ENCODE measurements around the gene ADCY2.

The ADCY2 gene

DNA sequence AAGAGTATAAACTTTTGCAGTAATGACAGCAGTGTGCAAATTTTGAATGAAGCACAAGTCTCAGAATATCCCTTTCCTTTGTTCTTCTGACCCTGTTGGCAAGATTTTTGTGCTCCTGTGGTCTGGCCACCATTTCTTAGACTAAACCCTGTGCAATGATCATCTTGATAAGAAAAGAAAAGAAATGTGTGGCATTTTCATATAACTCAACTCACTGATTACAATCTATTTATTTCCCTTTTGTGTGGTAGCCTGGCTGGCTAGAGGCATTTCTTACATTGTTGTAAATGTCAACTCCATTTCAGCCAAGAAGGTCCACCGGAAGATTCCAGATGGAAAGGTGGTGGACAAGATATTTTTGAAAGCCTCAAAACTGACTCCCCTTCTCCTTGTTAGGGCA lies 41.9 kb downstream of the ADCY2 start:
- no peak for DNase-seq (ENCODE audit: low read depth in 2 of 2)

DNA sequence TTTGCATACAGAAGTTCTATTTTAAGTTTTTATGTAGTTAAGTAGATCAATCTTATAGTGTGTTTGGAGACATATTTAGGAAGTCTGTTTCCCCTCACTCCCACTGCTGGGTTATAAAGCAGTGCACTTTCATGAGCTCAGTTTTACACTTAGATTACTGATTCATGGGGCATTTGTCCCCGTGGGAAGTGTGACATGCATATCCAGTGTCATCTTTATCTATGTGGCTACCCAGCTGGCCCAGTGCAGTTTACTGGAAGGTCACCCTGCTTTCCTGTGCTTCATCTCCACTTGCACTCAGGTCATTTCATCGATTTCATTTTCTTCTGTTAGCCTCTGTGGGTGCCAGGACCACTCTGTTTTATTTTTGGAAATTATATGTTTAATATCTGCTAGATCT lies 49.1 kb downstream of the ADCY2 start:
- DNase-seq (ENCODE audit: low read depth in 2 of 2) = no peak

DNA sequence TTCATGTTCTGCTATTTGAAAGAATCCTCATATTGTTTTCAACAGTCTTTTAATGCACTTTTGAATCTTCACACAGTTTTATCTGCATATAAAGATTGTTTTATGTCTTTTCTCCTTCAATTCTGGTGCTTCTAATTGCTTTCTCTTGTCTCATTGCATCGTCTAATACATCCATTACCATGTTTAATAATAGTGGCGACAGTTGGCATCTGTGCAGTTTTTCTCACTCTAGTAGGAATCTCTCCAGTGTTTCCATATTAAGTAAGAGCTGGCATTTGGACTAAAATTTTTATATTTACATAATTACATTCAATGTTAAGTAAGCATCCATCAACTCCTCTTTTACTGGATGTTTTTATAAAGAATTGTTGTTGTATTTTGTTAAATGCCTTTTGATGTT lies 49.9 kb downstream of the ADCY2 start:
- no peak for DNase-seq (ENCODE audit: low read depth in 2 of 2)

DNA sequence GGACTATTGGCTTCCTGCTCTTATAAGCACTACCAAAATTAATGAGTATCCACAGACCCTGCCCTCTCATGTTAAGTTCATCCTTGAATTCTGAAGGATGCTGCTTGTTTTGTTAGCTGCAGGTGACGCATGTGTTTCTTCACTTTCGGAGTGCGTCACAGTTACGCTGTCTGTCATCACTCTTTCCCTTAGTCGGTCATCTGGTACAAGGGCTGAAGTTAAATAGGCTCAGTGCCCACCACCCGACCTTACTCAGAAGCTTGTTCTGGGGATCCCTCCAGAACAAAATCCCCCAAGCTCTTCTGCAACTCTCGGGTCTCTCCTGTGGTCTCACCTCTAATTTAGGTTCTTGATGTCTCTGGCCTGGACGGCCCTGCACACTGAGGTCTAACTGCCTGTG lies 51.0 kb downstream of the ADCY2 start:
- no peak for DNase-seq (ENCODE audit: low read depth in 2 of 2)

DNA sequence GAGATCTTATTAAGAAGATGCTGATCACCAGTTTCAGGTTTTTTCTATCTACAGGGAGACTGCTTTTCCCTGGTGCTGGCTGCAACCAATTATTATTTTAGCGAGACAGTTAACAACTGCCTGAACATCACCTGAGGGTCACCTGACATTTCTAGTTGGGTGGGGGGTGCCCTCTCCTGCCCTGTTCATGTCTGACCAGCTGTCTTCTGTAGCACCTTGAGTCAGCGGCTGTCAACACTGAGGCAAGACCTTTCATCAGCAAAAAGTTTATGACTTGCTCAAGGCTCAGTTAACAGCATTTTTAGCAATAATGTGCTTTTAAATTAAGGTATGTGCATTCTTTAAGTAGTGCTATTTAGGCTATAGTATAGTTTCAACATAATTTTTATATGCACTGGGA lies 58.0 kb downstream of the ADCY2 start:
- DNase-seq (ENCODE audit: low read depth in 2 of 2) = no peak

DNA sequence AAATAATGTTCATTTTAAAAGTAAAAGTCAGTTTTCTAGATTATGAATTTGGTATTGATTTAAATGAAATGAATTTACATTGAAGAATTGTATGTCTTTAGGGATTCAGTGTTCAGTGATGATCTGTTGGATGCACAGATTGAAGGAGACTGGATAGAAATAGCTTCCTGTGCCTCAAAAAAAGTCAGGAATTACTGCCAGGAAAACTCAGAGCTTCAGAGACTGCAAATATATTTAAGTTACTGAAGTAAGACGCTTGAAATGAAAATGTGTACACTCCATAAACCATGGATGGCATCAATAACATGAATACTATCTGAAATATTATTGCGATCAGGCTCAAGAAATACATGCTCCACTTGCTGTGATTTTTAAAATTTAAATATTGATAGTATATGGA lies 60.3 kb downstream of the ADCY2 start:
- DNase-seq (ENCODE audit: low read depth in 2 of 2) = no peak

DNA sequence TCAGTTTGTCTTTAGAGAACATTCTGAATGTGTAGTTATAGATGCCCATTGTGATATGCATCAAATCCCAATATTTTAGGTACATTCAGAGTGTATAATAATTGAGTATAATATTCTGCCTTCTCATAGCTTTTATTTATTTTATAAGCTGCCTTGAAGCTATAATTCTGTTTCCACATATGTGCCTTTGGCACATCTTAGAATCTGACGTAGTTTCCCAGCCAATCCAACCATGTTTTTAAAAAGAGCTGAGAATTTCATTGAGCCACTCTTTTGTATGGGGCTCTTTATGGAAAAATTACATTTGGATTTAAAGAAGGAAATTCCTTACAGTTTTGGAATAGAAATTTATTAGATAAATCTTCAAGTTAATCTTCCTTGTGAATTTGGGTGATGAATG lies 65.4 kb downstream of the ADCY2 start:
- DNase-seq (ENCODE audit: low read depth in 2 of 2) = no peak

DNA sequence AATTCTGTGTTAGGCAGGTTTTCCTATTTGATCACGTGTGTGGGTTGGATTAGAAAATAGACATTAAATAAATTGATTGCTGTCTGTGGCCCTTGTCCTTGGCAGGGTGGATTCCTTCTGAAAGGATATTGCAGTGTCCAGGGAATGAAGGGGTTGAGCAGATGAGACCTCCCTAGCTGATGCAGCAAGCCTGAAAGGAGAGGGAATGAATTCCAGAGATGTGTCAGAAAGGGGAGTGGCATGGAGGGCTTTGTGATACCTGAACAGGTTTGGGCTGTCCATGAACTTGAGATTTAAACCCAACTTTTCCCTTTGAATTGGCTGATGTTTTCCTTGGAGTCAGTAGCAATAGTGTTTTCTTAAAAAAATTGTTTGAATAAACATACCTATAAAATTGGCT lies 66.8 kb downstream of the ADCY2 start:
- DNase-seq (ENCODE audit: low read depth in 2 of 2) = no peak

DNA sequence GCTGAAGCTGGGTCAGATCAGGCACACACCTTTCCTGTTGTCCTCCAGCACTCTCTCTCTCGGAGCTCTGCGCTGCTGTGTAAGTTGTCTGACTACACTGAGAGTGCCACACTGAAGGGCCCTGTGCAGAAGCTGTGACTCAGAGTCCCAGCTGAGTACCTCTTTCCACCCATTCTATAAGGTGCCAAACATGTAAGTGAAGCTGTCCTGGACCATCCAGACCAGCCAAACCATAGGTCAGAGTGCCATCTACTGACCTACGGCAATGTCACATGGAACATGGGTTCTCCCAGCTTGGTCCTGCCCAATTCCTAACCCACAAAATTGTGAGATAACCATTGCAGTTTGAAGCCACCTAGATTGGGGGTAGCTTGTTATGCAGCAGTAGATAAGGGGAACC lies 68.2 kb downstream of the ADCY2 start:
- DNase-seq (ENCODE audit: low read depth in 2 of 2) = no peak

DNA sequence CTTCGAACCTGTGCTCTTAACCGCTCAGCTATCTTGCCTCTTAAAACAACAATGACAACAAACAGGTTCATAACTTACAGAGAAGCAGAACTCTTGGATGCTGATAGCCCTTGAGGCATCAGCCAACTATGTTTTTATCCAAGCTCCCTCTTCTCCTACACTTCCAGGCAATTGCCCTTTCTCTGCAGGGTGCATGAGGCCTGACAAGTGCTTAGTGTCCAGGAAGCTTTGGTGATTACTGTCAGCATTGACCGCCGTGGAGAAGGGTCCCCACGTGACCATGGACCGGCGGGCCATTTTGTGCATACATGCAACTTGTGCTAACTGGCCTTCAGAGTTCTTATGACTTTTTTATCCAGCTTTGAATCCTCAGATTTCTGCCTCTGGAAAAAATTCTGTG lies 71.2 kb downstream of the ADCY2 start:
- no peak for DNase-seq (ENCODE audit: low read depth in 2 of 2)

DNA sequence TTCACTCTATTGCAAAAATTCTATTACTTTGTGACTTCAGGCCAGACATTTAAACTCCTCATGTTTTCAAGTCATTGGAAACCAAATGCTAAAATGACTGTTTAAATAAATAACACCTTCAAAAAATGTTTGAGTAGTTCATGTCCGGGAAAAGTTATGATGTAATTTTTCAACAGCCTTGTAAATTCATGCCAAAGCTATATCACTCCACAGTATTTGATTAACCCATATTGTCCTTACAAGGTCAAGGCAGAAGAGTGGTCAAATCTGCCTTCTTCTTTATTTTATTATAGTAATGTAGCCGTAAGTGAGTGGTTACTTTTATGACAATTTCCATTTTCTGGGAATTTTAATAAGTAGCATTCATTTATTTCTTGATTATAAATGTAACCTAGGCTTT lies 72.8 kb downstream of the ADCY2 start:
- DNase-seq (ENCODE audit: low read depth in 2 of 2) = no peak

DNA sequence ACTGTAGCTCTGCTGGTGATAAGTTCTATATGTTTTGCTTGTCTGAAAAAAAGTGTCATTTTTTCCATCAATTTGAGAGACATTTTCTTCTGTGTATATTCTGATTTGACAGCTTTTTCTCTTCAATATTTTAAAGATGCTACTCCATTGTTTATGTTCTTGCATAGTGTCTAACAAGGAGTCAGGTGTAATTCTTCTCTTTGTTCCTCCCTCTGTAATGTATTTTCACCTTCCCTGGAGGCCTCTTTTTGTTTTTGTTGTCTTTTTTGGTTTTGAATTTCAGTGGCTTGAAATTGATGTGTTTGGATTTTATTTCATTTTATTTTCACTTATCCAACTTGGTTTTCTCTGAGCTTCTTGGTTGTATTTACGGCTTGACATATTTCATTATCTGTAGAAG lies 75.8 kb downstream of the ADCY2 start:
- DNase-seq (ENCODE audit: low read depth in 2 of 2) = no peak

DNA sequence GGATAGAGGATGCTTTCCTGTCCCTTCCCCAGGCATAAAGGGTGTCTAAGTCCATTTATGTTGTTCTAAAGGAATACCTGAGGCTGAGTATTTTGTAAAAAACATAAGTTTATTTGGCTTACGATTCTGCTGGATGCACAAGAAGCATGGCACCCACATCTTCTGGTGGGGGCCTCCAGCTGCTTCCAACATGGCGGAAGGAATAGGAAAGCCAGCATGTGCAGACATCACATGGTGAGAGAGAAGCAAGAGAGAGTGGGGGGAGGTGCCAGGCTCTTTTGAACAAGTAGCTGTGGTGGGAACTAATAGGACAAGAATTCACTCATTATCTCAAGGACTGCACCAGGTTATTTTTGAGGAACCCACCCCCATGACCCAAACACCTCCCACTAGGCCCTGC lies 77.2 kb downstream of the ADCY2 start:
- no peak for DNase-seq (ENCODE audit: low read depth in 2 of 2)

DNA sequence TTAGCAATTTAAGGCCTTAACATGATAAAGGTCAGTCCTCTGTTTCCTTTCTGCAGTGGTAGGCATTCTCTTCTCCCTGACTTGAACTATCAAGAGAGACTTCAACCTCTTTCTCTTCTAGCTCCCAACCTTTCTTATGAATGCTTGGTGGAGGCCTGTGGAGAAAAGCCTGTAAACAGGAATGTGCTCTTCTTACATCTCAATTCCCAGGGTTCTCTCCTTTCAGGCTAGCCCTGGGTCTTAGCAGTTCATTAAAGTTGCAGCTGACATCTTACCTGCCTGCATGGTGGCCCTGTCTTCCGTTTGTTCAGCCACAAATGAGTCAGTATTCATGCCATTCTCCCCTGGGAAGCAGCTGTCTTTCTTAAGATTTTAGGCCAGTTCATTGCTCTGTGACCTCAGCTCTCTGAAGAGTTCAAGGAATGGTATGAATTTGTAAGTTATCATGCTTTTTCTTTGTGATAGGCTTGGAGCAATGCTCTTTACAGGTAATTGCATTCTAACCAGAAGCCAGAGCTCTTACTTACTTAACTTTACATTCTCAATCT lies 77.8 kb downstream of the ADCY2 start:
- DNase-seq (ENCODE audit: low read depth in 2 of 2) = no peak

DNA sequence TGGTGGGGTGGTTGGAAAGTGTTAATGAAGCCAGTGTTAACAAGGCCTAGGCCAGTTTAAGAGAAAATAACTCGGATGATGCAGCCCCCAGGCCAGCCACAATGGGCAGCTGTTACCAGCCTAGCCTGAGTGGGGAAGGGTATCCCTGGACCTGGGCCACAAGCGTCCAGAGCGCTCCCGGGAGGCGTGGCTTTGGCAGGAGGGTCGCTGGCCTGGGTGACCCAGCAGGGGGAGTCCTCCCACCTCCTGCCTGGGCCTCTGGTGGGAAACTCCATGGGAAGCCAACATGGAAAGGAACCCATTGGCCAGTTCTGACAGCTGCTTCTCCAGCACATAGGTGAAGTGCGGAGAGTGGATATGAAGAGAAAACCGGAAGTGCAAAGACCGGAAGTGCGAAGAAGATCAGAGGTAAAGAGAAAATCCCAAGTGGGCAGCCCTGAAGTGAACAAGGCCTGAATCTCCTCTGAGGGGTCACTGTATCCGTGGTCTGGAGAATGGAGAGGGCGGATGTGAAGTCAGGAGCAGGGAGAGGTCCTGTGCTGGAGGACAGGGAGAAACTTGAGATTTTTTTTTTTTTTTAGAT lies 79.0 kb downstream of the ADCY2 start:
- no peak for DNase-seq (ENCODE audit: low read depth in 2 of 2)

DNA sequence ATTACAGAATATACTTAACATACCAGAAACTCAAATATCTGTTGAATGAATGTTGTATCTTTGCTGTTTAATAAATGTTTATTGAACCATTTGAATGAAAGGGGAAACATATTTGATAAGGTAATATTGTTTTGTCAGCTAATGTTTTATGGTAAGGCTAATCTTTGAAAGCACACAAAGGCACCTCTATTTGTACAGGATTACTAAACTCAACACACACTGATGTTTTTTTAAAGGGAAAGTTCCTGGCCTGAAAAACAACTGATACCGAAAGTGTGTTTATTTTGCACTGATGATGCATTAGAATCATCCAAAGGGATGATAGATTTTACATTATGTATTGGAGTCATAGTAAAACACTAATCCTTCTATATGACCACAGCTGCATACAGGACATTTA lies 82.5 kb downstream of the ADCY2 start:
- no peak for DNase-seq (ENCODE audit: low read depth in 2 of 2)

DNA sequence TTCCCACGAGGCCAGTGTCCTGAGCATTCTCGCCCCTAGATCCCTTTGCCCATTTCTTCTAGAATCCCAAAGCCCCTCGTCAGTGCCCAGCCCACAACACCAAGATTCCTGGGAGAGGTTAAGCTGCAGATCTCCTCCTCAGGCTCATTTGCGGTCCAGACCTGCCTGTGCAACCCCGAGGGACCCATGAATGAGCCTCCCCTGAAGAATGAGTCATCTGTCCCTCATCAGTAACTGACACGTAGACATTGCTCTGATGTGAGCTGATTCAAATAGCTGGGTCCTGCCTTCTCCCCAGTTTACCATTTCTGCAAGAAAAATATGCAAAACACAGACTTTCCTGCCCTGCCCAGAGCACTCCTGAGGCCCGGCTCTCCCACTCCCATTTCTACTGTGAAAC lies 92.8 kb downstream of the ADCY2 start:
- no peak for DNase-seq (ENCODE audit: low read depth in 2 of 2)

DNA sequence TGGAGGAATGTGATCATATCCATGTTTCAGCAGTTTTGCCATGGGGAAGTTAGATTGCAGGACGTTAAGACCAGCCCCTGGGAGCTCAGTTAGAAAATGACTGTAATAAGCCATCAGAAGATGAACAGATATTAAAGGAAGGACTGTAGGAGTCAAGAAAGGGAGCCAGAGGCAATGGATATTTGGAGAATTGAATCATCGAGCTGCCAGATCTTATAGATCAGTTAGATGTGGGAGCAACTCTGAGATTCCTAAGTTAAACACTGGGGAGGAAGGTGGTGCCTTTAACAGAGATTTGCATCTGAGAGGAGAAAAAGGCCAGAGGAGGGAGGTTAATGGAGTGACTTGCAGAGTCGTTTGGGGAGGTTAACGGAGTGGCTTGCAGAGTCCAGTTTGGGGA lies 96.4 kb downstream of the ADCY2 start:
- no peak for DNase-seq (ENCODE audit: low read depth in 2 of 2)

DNA sequence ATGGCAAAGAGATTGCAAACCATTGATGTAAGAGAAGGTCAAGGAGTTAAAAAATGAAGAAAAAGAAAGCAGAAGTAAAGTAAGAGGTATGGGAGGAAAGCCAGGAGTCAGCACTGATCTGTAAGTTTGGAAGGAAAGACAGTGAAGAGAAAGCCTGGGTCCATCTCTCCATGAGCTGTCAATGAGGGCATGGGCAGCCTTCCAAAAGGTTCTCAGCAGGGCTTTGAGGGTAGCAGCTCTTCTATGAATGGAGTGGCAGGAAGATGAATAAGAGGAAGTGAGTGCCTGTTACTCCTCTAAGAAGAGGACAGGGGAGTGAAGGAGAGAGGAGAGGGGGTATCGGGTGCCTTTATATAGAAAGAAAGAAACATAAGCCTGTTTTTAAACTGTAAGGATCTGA lies 97.1 kb downstream of the ADCY2 start:
- no peak for DNase-seq (ENCODE audit: low read depth in 2 of 2)

DNA sequence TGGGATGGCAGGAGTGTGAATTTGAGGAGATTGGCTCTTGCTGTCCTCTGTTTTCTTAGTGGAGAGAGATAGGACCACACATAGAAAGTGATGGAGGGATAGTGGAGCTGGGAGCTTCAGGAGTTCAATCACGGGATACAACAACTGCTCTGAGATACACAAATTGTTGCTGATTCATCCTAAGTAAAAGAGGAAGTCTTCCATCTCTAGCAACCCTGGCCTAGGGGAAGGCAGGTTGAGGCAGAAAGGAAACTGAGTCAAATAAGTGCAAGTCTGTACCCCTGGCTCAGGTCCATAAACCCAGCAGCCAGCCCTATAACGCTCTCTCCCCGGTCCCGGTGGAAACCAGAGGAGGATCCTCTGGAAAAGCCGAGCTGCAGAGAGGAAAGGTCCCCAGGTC lies 97.7 kb downstream of the ADCY2 start:
- no peak for DNase-seq (ENCODE audit: low read depth in 2 of 2)

DNA sequence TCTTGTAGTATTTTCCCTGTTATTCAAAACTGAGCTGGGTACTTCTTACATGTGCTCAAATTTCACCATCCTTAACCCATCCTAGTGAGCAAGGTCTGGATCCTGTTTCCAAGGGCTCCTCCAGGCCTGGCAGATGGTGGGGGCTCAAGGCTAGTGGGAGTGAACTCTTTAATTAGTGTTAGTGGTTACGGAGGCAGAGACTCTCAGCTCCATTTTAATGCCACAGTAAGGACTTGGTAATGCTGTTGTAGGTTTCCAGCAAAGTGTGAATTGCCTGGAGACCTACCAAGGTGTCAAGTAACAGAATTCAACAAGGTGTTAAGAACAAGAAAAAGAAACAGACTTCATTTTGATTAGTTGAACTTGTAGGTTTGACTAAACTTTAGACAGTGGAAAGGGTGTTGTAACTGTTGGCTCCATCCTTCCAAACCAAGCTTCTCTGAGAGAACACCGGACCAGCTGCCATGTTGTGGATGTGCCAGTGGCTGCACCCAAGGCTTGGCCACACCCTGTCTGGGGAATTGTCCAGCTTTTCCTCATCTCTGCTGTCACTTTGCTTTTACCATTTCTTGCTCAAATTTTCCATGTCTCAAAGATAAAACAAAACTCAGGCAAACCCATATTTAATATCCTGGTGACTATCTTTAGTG lies 98.7 kb downstream of the ADCY2 start:
- DNase-seq (ENCODE audit: low read depth in 2 of 2) = no peak

DNA sequence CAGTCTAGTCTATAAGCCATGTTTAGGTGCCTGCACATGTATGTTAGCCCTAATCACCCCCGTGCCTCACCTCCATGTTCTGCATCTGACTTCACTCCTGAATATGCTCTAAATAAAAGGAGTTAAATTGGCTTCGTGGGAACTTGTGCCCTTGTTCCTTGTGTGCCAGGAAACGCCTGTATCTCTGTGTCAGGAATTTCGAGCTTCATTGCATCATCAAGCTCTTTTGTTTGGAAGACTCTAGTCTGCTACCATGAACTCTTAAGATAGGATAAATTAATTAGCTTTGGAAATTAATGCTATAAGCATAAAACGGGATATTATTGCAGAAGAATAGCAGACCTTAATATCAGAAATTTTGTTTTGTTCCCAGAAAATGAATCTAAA lies 99.2 kb downstream of the ADCY2 start:
- DNase-seq (ENCODE audit: low read depth in 2 of 2) = no peak

DNA sequence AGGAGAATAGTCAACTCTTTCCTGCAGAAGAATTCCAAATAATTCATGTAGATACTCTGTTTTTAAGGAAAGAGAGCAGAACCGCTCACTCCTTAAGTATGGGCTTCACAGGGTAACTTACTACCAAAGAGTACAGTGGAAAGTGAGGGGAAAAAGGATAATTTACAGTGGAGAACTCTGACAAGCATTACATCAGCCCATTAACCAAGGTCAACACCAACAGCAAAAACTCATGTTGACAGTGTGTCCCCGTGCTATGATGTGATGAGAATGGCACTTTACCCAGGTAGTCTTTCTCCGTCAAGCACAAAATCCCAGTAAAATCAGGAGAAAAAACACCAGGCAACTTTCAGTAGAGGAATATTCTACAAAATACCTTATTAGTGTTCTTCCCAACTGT lies 104.3 kb downstream of the ADCY2 start:
- DNase-seq (ENCODE audit: low read depth in 2 of 2) = no peak

DNA sequence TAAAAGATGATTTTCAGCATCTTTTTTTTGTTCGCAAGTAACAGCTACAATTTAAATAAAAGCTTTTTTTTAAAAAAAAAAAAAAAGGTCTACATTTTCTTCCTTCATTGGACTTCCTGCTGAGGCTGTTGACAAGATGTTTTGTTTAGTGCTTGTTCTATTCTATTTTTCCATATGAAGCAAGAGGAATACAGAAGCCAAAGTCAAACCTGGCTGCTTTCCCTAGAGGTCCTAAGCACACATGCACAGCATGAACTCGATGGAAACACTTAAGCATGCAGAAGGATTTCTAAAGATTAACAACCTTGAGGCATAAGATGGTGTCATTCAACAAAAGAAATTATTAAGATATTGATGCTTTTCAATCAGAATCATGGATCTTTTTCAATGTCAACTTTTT lies 105.1 kb downstream of the ADCY2 start:
- no peak for DNase-seq (ENCODE audit: low read depth in 2 of 2)
